Measurements from ENCODE around the gene ABHD12B.
A peak's percentile ranks its signal among the peaks of the same experiment; 100 is the strongest.
"Not testable (repeated sequence)": the region's sequence is repeated elsewhere in the genome, so short reads cannot be mapped to it uniquely, and the experiment has no call there.

Gene ABHD12B

DNA sequence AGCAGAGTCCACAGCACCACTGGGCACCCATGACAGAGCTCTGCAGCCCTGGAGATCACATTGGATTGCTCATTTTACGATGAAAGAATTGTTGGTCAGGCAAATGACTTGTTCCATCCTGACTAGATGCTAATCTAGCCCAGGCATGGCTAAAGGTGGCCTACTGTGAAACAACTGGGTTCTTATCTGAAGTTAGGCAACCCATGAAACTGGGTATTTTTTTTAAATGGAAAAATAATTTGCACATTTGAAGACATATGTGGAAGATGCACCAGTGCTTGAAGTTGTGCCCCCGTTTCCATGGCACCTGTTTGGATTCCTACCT lies 64.1 kb downstream of the ABHD12B start:
- no peak for DNase-seq (ENCODE audit: low spot score)

DNA sequence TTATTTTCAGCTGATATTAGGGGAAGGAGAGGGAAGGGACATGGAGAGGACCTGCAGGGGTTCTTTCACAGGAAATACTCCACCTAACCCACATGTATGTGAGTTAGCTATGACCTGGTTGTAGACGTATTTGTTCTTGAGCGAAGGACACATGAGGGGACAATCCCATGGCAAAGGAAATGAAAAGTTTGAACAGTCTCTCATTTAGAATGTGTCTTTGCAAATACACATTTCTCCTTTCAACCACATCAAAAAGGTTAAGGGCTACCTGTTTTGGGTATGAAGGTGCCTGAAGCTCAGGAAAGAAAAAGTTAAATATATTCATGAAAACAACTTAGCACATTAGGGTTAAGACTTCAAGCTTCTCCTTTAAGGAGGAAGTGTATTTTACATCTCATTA lies 65.0 kb downstream of the ABHD12B start:
- DNase-seq (ENCODE audit: low spot score): no peak

DNA sequence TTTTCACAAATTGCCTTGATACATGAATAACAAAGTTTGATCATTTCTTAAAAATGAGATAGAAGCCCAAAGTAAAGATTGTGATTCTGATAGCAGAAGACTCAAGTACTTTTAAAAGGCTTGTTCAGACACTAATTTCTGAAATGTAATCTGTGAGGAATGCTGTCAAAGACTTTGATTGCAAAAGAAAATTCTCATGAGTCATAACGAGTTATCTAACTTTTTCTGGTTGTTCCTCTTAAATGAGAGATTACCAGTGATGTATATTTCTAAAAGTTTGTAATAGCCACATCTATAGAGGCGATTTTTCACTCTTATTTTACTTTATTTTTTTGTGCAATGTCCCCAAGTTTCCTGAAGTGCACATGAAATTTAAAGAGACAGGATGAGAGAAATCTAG lies 65.5 kb downstream of the ABHD12B start:
- DNase-seq (ENCODE audit: low spot score): no peak

DNA sequence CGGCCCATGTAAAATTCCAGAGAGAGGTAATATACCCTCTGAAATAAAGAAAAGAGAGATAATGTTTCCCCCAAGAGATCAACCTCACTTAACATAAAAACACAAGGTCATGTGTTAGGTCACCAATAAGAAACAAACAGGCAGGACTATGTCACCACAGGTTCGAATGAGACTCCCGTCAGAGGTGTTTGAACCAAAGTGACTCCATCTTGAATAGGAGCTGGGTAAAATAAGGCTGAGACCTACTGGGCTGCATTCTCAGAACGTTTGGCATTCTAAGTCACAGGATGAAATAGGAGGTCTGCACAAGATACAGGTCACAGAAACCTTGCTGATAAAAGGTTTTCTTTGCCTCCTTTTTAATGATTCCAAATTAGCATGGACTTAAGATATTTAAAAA lies 65.9 kb downstream of the ABHD12B start:
- no peak for DNase-seq (ENCODE audit: low spot score)

DNA sequence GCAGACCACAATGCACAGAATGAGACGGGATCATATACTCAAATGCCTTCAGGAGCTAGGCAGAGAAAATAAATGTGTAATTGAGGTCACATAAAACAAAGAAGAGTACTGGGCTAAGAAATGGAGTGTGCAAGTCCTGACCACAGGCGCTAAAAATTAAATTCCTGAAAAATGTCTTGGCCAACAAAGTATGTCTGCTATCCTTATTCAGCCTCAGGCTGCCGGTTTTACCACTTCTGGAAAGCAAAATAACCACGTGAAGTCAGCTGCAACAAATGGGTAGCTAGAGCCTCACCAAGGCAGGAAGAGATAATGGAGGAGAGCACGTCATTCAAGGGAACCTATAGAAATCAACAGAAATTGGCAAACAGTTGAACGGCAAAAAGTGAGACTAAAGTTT lies 69.3 kb downstream of the ABHD12B start:
- DNase-seq (ENCODE audit: low spot score): peak; percentile 52

DNA sequence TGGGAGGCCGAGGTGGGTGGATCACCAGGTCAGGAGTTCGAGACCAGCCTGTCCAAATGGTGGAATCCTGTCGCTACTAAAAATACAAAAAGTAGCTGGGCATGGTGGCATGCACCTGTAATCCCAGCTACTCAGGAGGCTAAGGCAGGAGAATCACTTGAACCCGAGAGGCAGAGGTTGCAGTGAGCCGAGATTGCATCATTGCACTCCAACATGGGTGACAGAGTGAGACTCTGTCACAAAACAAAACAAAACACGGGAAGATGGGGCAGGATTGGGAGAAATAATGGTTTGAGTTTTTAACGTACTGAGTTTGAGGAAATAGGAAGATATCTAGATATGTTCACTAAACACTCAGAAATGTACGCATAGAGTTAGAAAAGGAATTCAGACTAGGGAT lies 69.8 kb downstream of the ABHD12B start:
- DNase-seq (ENCODE audit: low spot score): not testable (repeated sequence)

DNA sequence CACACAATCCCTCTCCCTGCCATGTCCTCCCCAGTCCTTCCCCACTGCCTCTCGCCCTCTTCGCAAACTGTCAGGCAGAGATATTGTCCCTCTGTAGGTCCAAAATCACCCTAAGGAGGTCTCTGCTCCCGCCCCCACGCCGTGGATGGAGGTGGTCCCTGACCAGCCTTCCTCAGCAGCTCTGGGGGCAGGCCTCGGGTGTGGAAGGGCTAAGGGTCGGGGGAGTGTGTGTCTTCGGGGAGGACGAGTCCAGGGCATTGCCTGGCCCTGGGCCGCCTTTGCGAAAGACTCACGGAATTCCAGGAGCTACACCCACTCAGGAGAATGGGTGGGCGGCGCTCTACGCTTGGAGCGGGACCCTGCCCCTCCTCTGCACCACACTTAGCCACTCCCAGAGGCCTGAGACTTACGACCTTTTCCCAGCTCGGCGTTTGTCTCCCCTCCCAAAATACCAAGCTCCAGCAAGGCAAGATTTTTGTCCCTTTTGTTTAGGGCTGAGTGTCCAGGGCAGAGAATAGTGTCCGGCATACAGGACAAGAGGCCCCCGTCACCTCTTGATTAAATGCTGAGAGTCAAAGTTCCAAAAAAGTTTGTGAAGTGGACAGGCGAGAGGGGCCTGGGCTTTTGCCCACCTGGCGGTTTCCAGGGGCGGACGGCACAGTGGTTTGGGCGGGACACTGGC lies 71.5 kb downstream of the ABHD12B start:
- peak; percentile 53 for DNase-seq (ENCODE audit: low spot score)

DNA sequence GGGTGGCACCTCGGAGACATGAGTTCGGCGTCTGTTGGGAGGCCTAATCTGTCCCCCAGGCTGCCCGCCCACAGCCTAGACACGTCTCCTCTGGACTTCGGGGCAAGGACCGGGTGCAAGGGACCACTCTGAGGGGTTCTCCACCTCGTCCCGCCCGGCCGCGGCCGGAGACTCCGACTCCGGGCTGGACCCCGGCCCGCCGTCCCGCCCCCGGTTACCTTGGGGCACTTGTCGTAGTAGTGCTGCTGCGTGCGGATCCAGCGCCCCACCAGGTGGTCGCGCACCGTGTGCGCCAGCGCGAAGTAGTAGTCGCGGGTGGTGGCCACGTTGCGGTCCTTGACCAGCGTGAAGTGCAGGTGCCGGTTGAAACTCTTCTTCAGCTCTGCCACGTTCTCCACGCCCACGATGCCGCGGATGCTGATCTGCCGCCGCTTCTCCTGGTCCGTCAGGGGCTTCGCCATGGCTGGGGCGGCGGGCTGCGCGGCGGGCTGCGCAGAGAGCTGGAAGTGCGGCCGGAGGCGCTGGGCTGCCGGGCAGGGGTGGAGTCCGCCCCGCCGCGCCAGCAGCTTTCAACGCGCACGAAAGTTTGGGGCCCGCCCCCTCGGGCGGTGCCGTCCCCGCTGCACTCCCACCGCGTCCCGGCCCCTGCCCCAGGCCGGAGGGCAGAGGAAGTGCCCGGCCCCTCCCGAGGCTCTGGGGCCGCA lies 72.2 kb downstream of the ABHD12B start, which contains the start of gene PYGL:
PYGL (minus strand) TSS at position 541 of the 704 bp plus-strand sequence; CDS start at position 461, 80 bp downstream.
- peak; percentile 92 for DNase-seq (ENCODE audit: low spot score)

DNA sequence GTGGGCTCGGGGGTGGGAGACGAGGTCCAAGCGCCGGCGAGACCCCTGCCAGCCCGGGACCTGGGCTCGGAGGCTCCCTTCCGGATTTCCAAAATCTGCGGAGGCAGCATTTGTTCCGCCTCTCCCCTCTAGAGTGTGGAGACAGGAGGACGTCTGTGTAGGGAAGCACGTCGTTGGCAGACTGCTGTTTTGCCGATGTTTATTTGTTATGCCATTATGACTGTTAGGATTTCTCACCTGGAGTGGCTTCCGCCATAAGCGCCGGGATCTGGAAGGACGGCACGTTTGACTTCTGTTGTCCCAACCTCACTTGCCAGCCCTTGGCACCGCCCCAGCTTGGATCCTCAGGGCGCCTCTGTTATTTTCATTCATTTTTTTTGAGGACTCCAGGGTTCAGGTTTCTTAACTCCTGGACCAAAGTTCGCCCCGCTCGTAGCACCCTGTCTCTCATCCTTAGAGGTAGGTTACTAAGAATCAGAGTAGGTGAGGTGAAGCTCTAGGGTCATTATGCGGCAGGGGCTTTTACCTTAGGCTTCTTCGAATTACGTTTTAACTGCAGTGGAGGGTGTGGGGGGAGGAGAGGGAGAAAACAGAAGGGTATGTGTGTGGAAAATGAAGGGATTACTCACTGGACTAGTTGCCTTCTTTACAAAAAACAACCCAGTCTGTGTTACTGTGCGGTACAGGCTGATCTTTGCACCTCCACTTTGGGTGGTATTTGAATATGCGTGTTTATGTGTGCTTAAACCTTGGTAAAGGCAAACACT lies 73.0 kb downstream of the ABHD12B start:
- DNase-seq (ENCODE audit: low spot score): no peak

DNA sequence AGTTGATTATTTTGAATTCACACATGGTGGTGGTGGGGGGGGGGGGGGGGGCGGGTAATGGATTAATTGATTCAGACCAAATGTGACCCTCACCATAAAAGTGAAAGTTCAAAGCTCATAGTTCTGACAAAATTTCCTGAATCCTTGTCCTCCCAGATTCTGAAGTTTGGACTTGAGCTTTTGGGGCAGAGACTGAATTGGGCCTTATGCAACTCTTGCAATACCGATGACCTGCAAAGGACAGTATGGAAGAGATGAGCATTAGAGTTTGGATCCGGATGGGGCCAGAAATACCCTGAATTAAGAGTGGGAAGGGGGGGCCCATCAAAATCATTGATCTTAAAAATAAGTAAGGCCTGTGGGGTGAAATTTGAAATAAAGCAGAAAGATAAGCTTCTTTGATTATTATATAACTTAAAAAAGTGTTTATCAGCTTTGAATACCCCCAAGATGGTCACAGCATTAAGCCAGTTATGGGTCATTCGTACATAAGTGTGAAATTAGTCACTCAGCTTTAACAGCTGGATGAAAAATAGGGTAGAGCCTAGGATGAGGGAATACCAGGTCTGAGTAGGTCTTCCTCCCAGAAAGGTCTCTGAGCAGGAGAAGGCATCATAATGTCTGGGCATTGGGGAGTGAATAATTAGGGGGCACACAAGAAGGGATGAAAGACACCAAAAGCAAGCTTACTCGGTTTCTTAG lies 74.5 kb downstream of the ABHD12B start:
- no peak for DNase-seq (ENCODE audit: low spot score)

DNA sequence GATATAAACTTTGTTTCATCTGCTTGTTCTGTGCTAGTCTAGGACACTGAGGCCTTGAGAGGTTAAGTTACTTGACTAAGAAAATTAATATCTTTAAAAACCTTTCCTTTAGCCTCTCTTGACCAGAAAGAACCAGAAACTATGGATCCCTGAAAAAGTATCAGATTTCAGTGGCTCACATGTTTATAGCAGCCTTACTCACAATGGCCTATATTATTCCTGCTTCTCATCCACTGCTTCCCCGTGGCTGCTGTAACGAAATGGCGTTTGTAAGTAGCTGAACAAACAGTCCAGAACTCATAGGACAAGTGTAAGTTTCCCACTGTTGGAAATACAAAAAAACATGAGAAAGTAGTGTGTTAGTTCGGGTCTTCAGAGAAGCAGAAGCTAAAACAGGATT lies 75.6 kb downstream of the ABHD12B start:
- no peak for DNase-seq (ENCODE audit: low spot score)

DNA sequence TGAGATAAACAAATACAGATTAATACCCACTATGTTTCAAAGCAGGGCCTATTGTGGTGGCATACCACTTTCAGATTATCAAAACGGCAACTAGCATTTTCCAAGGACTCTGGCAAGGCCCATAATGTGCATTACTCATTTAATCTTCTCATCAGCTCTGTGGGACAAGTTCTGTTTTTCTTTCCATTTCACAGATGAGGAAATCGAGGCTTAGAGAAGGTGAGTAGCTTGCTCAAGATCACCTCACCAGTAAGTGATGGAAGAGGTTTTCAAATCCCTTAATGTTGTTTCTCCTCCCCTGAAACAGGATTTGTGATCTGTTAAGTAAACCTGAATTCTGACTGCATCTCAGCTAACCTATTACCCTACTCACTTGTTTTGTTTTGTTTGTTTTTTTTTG lies 76.4 kb downstream of the ABHD12B start:
- no peak for DNase-seq (ENCODE audit: low spot score)

DNA sequence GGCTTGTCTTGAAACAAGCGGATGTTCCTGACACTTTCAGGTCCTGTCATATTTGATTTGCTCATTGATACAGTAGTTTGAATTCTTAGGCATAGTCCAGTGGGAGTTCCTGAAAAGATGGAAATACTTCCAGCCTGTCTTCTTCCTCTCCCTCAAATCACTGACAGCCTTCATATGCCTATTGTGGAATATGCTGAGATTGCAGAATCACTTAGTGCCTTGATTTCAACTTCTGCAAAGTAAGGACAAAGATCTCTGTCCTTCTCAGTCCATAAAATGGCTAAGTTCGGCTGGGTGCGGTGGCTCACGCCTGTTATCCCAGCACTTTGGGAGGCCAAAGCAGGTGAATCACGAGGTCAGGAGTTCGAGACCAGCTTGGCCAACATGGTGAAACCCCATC lies 79.2 kb downstream of the ABHD12B start:
- DNase-seq (ENCODE audit: low spot score): no peak

DNA sequence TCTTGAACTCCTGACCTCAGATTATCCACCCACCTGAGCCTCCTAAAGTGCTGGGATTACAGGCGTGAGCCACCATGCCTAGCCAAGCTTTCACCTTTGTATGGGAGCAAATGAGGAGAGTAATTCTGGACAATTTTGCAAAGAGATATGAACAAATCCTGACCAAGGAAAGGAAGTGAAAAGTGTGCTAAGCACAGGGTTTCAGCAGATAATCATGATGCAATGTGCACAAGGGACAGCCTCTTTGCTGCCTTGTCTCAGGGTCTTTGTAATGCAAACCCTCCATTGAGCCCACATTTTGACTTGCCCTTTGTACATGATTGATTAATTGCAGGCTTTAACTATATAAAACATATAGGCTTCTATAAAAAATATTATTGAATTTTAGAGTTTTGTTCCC lies 81.6 kb downstream of the ABHD12B start:
- no peak for DNase-seq (ENCODE audit: low spot score)
